Measurements from ENCODE around the gene CCNL1.

Gene CCNL1

GRCh38 chr3:157122832-157123427 lies 37.0 kb downstream of the CCNL1 start:
- DNase-seq: no peak
- no peak for ATAC-seq

- DNase-seq (no peak), ATAC-seq (peak; percentile 47)
These were observed 37.8 kb downstream of the CCNL1 start for GRCh38 chr3:157122116-157122515.

- no peak for ATAC-seq
- no peak for DNase-seq
These were observed 38.4 kb downstream of the CCNL1 start for GRCh38 chr3:157121522-157121921.

GRCh38 chr3:157120071-157120892 lies 39.7 kb downstream of the CCNL1 start:
- no peak for DNase-seq
- no peak for ATAC-seq

- ATAC-seq (peak; percentile 73), DNase-seq (no peak)
These were observed 40.5 kb downstream of the CCNL1 start for GRCh38 chr3:157119369-157119951.

GRCh38 chr3:157117875-157118654 lies 41.9 kb downstream of the CCNL1 start:
- ATAC-seq (no peak), DNase-seq (no peak)

GRCh38 chr3:157117206-157117605 lies 42.7 kb downstream of the CCNL1 start:
- ATAC-seq: no peak
- DNase-seq: no peak

GRCh38 chr3:157116017-157116416 lies 43.9 kb downstream of the CCNL1 start:
- ATAC-seq: no peak
- DNase-seq: no peak

GRCh38 chr3:157115069-157116006 lies 44.6 kb downstream of the CCNL1 start:
- no peak for ATAC-seq
- no peak for DNase-seq

GRCh38 chr3:157113832-157114505 lies 46.0 kb downstream of the CCNL1 start:
- DNase-seq: no peak

GRCh38 chr3:157112536-157112935 lies 47.4 kb downstream of the CCNL1 start:
- DNase-seq (no peak), ATAC-seq (no peak)

More at GRCh38 chr3:157113832-157114505, 46.0 kb downstream of the CCNL1 start:
- no peak for ATAC-seq

- ATAC-seq: no peak
- DNase-seq: no peak
These were observed 48.4 kb downstream of the CCNL1 start for GRCh38 chr3:157111518-157111917.

- ATAC-seq: no peak
- DNase-seq: no peak
These were observed 49.1 kb downstream of the CCNL1 start for GRCh38 chr3:157110761-157111278.

- no peak for ATAC-seq
- no peak for DNase-seq
These were observed 50.4 kb downstream of the CCNL1 start for GRCh38 chr3:157109267-157110141.

GRCh38 chr3:157107644-157108133 lies 52.3 kb downstream of the CCNL1 start:
- no peak for DNase-seq
- no peak for ATAC-seq

- ATAC-seq (no peak), DNase-seq (no peak)
These were observed 52.9 kb downstream of the CCNL1 start for GRCh38 chr3:157107037-157107436.

- no peak for ATAC-seq
- DNase-seq: no peak
These were observed 54.9 kb downstream of the CCNL1 start for GRCh38 chr3:157104928-157105652.

- no peak for ATAC-seq
- DNase-seq: no peak
These were observed 55.4 kb downstream of the CCNL1 start for GRCh38 chr3:157104521-157104920.

- ATAC-seq (no peak), DNase-seq (no peak)
These were observed 56.1 kb downstream of the CCNL1 start for GRCh38 chr3:157103860-157104259.

Measured in stimulated activated naive CD8-positive, alpha-beta T cell treated with anti-CD3 and anti-CD28 coated beads, Interleukin-15, Interleukin-2, amounts not matched to agents 100 U/mL and 50 U/mL, for 24 hours (primary cell).